Rectal smooth muscle tissue (tissue), 1 donor: Measurements from ENCODE around the gene LCNL1.

ENCODE experiments used
- H3K27ac ChIP-seq: one replicate; pipeline ENCODE4 v1.7.0; 2013; ENCODE audit warnings: low read depth, low read length, inconsistent platforms
- H3K27me3 ChIP-seq: one replicate; pipeline ENCODE4 v1.7.0; 2013; ENCODE audit warnings: low read length; ENCODE audit not compliant: control insufficient read depth, insufficient read depth
- H3K36me3 ChIP-seq: one replicate; pipeline ENCODE4 v1.7.0; 2013; ENCODE audit warnings: low read length; ENCODE audit not compliant: control insufficient read depth, insufficient read depth
- H3K4me1 ChIP-seq: one replicate; pipeline ENCODE4 v1.7.0; 2013; ENCODE audit warnings: low read length; ENCODE audit not compliant: control insufficient read depth, insufficient read depth
- H3K4me3 ChIP-seq: one replicate; pipeline ENCODE4 v1.7.0; 2013; ENCODE audit warnings: low read length
- H3K9ac ChIP-seq: one replicate; pipeline ENCODE4 v1.7.0; 2013; ENCODE audit warnings: low read length

The LCNL1 gene

DNA sequence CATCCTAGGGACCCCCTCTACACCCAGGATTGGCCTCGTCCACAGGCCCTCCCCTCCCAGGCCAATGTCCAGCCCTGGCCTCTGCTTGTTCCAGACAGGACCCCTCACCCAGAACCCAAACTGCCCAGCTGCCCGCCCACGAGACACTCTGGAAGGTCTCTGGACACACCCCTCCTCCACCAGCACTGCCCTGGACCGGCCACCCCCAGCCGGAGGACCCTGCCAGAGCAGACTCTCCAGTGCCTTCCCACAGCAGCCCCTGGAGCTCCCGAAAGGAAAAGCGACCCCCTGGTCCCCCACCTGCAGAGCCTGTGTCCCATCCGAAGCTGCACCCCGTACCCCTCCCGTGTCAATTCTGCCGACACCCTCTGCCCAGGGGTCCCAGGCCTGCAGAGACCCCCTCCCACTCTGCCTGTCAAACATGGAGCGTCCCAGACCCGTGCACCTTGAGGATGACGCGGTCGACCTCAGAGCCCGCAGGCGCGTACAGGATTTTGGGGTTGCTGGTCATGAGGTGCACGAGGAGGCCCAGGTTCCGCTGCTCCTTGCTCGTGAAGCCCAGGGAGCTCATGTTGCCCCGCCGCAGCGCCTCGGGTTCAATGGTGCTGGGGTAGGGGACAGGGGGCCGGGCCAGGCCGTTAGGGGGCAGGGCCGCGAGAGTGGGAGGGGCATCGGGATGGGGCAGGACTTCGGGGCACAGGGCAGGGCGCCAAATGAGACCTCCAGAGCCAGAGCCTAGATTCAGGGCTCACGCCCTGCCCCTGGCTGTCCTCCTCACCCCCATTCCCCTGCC lies 37.3 kb downstream of the LCNL1 start:
- Histone ChIP-seq H3K4me1 (no peaks in the 10 kb centered on the region), H3K4me3 (no peak overlapping the region), H3K36me3 (peaks cover 8% of the 10 kb centered on the region), H3K27me3 (no peaks in the 10 kb centered on the region), H3K27ac (no peak overlapping the region), H3K9ac (no peak overlapping the region)

DNA sequence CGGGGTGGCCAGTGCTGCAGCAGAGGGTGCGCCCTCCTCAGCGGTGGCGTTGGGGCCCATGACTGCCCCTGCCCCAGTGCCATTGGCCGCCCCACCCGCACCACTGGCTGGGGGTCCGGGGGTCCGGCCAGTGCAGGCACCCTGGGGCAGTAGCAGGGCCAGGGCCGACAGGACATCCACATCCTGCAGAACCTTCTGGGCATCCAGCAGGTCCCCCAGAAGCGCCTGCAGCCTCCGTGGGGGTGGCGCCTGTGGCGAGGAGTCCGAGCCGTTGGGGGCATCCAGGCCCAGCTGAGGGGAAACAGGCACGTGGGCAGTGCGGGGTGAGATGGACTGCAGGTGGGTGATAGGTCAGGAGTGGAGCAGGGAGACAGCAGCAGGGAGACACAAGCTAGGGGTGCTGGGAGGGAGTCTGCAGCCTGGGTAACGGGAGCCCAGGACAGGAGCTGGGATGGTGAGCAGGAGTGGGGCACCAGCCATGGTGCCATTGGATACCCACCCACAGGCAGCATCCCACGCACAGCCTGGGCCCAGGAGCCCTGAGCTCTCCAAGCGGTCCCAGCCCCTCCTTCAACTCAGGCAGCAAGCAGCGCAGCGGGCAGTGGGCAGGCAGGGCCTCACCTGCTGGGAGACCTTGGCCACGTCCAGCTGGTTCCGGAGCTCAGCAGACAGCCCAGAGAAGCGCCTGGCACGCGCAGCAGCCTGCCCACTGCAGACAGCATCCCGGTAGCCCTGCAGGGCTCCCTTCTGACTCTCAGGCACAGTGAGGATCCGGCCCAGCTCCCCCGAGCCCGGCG lies 38.2 kb downstream of the LCNL1 start:
- H3K27me3 ChIP-seq, result no peaks in the 10 kb centered on the region
- H3K4me3 ChIP-seq, result no peak overlapping the region
- H3K36me3 ChIP-seq, result peaks cover 4% of the 10 kb centered on the region
- H3K9ac ChIP-seq, result no peak overlapping the region
- no peaks in the 10 kb centered on the region for H3K4me1 ChIP-seq
- no peak overlapping the region for H3K27ac ChIP-seq

- Histone ChIP-seq H3K36me3 (no peaks in the 10 kb centered on the region), H3K27me3 (no peaks in the 10 kb centered on the region), H3K4me1 (no peaks in the 10 kb centered on the region), H3K27ac (no peak overlapping the region), H3K9ac (no peak overlapping the region), H3K4me3 (no peak overlapping the region)
Observed at GRCh38 chr9:137021568-137021978, 38.8 kb downstream of the LCNL1 start.

DNA sequence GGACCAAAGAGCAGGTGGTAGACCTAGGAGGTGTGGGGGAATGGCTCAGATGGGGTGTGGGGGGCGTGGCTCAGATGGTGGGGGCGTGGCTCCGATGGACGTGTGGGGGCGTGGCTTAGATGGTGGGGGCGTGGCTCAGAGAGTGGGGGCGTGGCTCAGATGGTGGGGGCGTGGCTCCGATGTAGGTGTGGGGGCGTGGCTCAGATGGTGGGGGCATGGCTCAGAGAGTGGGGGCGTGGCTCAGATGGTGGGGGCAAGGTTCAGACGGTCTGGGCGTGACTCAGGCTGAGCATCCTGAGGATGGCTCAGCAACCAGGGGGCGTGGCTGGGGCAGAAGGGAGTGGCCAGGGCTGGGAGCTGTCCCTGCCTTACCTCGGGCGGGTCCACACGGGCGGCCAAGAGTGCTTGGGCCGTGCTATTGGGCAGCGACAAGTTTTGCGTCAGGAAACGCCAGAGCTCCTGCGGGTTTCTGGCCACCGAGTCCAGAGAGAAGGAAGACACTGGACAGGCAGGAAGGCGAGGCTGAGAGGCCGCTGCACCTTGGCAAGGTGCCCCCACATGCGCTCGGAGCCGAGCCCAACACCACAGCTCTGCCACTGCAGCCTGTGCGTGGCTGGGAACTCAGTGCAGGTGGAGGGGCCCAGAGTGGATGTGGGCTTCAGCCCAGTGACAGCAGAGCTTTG lies 39.3 kb downstream of the LCNL1 start:
- H3K36me3 ChIP-seq, result no peaks in the 10 kb centered on the region
- no peak overlapping the region for H3K9ac ChIP-seq
- H3K27ac ChIP-seq, result no peak overlapping the region
- no peaks in the 10 kb centered on the region for H3K27me3 ChIP-seq
- no peaks in the 10 kb centered on the region for H3K4me1 ChIP-seq
- H3K4me3 ChIP-seq, result no peak overlapping the region

GRCh38 chr9:137022662-137023008 lies 39.8 kb downstream of the LCNL1 start:
- Histone ChIP-seq H3K27me3 (no peaks in the 10 kb centered on the region), H3K4me1 (peaks cover 4% of the 10 kb centered on the region), H3K9ac (no peak overlapping the region), H3K27ac (no peak overlapping the region), H3K4me3 (no peak overlapping the region), H3K36me3 (no peaks in the 10 kb centered on the region)

DNA sequence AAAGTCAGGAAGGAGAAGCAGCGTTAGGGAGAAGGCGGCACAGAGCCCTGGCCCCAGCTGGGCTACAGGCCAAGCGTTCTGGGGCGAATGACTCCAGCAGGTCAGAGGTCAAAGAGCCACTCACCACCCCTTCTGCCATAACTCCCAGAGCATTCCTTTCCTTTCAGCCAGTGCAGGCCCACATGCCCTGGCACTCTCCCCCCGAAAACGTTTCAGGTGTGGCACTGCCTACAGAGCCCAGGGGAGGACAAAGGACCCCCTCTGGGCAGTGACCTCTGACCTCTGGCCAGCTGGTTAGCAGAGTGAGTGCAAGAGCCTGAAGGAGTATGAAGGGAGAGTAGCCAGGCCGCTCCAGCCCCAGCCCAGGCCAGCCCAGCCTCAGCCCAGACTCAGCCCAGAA lies 40.4 kb downstream of the LCNL1 start:
- H3K27ac ChIP-seq, result no peak overlapping the region
- no peak overlapping the region for H3K4me3 ChIP-seq
- peaks cover 4% of the 10 kb centered on the region for H3K4me1 ChIP-seq
- H3K36me3 ChIP-seq, result no peaks in the 10 kb centered on the region
- H3K27me3 ChIP-seq, result no peaks in the 10 kb centered on the region
- H3K9ac ChIP-seq, result no peak overlapping the region

DNA sequence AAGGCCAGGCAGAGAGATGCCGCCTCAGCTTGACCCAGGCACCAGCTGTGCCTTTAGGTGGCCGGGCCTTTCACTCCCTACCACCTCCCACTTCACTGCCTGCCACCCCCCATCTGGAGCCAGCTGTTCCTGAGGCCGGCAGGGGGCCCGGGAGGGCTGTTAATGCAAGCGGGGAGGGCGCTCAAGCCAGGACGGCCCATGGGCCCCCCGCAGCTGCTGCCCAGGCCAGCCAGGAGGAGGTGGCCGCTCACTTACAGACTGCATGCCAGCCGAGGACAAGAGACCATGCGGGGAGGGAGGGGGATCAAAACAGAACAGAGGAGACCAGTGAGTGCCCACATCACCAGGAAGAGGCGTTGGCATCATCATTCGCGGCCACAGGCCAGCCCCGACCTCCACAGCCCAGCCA lies 40.8 kb downstream of the LCNL1 start:
- Histone ChIP-seq H3K27ac (no peak overlapping the region), H3K36me3 (no peaks in the 10 kb centered on the region), H3K9ac (no peak overlapping the region), H3K4me1 (peaks cover 4% of the 10 kb centered on the region), H3K27me3 (no peaks in the 10 kb centered on the region), H3K4me3 (no peak overlapping the region)

GRCh38 chr9:137025517-137025966 lies 42.7 kb downstream of the LCNL1 start:
- H3K4me3 ChIP-seq, result no peak overlapping the region
- H3K4me1 ChIP-seq, result peaks cover 12% of the 10 kb centered on the region
- no peak overlapping the region for H3K9ac ChIP-seq
- no peaks in the 10 kb centered on the region for H3K36me3 ChIP-seq
- H3K27ac ChIP-seq, result no peak overlapping the region
- no peaks in the 10 kb centered on the region for H3K27me3 ChIP-seq

GRCh38 chr9:137026384-137026783 lies 43.6 kb downstream of the LCNL1 start:
- Histone ChIP-seq H3K36me3 (no peaks in the 10 kb centered on the region), H3K4me3 (no peak overlapping the region), H3K27ac (no peak overlapping the region), H3K4me1 (peaks cover 12% of the 10 kb centered on the region), H3K27me3 (no peaks in the 10 kb centered on the region), H3K9ac (no peak overlapping the region)

GRCh38 chr9:137026828-137027227 lies 44.0 kb downstream of the LCNL1 start:
- Histone ChIP-seq H3K4me3 (no peak overlapping the region), H3K36me3 (no peaks in the 10 kb centered on the region), H3K27ac (no peak overlapping the region), H3K27me3 (no peaks in the 10 kb centered on the region), H3K4me1 (peaks cover 12% of the 10 kb centered on the region), H3K9ac (no peak overlapping the region)

DNA sequence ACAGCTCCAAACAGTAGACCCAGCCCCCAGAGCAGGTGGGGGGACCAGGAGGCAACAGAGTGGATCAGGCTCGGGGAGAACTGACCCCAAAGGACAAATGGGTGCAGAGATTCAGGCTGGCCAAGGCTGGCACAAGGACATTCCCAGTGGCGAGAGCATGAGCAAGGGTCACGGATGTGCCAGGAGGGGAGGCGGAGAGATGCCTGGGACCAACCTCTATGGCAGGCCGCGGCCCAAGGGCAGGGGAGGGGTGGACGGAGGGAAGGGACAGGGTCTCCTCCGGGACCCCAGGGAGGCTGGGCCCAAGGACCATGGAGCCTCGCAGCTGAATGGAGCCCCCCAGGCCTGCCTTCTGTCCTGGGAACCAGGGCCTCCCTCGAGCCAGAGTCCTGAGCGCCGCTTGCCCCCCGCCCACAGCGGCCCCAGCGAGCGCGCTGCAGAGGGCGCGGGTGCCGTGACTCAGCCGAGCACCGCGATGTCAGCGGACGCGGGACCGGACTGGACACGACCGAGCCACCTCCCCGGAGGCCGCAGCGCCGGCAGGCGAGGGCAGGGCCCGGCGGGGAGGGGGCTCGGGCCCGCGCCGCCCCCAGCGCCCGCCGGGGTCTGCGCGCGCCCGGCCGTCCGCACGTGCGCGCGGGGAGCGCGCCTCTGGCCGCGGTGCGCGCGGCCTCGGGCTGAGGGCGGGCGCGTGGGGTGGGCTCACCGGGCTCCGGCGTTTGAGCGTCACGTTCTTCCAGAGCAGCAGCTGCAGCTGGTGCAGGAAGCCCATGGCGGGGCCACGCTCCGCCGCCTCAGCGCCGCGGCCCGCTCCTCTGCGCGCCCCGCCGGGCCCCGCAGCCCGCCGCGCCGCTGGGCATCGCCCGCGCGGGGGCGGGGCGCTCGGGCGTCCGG lies 44.8 kb downstream of the LCNL1 start, which contains the start of gene ABCA2:
ABCA2 (minus strand) TSS at position 869 of the 894 bp plus-strand sequence; CDS start at position 772, 97 bp downstream.
- Histone ChIP-seq H3K4me3 (peak within 1 kb of the TSS; percentile 71), H3K9ac (no peak within 1 kb of the TSS), H3K27ac (no peak within 1 kb of the TSS), H3K36me3 (no peaks in the 10 kb centered on the region), H3K27me3 (no peaks in the 10 kb centered on the region), H3K4me1 (peaks cover 12% of the 10 kb centered on the region)
